CD14-positive monocyte (primary cell): ENCODE measurements around the gene ACSS1. TPM values are rescaled to one million over a fixed set of nuclear protein-coding genes. Genes with fewer than 3 reads are reported as not detected.

ENCODE experiments used
- DNase-seq, 3 donors: peaks; one replicate each; pipeline ENCODE4 v3.0.0-alpha.2; 2011 to 2022
- H2AFZ ChIP-seq: 2 replicates; pipeline ENCODE4 v1.6.0; 2012; ENCODE audit warnings: mild to moderate bottlenecking, low read depth, low read length, inconsistent platforms; ENCODE audit not compliant: insufficient read depth, poor library complexity, severe bottlenecking
- H3K27ac ChIP-seq, 2 donors: 1 replicate in 1 of 2; 2 replicates in 1 of 2; pipeline ENCODE4 v1.5.1; 2012 to 2013; ENCODE audit warnings: low read length in 2 of 2, control low read depth in 1 of 2, inconsistent platforms in 1 of 2, low read depth in 1 of 2, mild to moderate bottlenecking in 1 of 2
- H3K27me3 ChIP-seq, 2 donors: one replicate each; pipeline versions ENCODE4 v1.6.0 to v1.6.1; 2011 to 2013; ENCODE audit warnings: low read length in 2 of 2; ENCODE audit not compliant: control insufficient read depth in 2 of 2, insufficient read depth in 2 of 2
- H3K36me3 ChIP-seq, 2 donors: replicated peaks in 1 of 2; 1 replicate in 1 of 2; 2 replicates in 1 of 2; pipeline versions ENCODE4 v1.5.1 to v1.6.1; 2012 to 2013; ENCODE audit warnings: low read length in 2 of 2, control low read depth in 1 of 2, inconsistent platforms in 1 of 2, mild to moderate bottlenecking in 1 of 2; ENCODE audit not compliant: insufficient read depth in 2 of 2, control insufficient read depth in 1 of 2
- H3K4me1 ChIP-seq, 2 donors: 1 replicate in 1 of 2; 2 replicates in 1 of 2; pipeline versions ENCODE4 v1.5.1 to v1.6.1; 2012 to 2013; ENCODE audit warnings: low read length in 2 of 2, control low read depth in 1 of 2, inconsistent platforms in 1 of 2, mild to moderate bottlenecking in 1 of 2, moderate library complexity in 1 of 2; ENCODE audit not compliant: insufficient read depth in 2 of 2, control insufficient read depth in 1 of 2
- H3K4me2 ChIP-seq: replicated peaks from 2 replicates; pipeline ENCODE3; 2012; ENCODE audit warnings: low read length, moderate library complexity, mild to moderate bottlenecking; ENCODE audit not compliant: poor library complexity, severe bottlenecking; ENCODE audit errors: extremely low read depth
- H3K4me3 ChIP-seq, 3 experiments: fragments of 200-600 bp in 1 of 3; sonication (generic) in 1 of 3; replicated peaks in 1 of 3; 1 replicate in 2 of 3; 2 replicates in 1 of 3; pipeline ENCODE4 v1.5.1; 2011 to 2013; ENCODE audit warnings: low read length in 3 of 3, mild to moderate bottlenecking in 3 of 3, control low read depth in 2 of 3, low read depth in 2 of 3, inconsistent platforms in 1 of 3, moderate library complexity in 1 of 3
- H3K79me2 ChIP-seq: 2 replicates; pipeline ENCODE4 v1.6.0; 2012; ENCODE audit warnings: mild to moderate bottlenecking, control low read depth, inconsistent platforms, low read length, moderate library complexity; ENCODE audit not compliant: insufficient read depth
- H3K9ac ChIP-seq: 2 replicates; pipeline ENCODE4 v1.6.0; 2017; ENCODE audit warnings: low read length, mild to moderate bottlenecking; ENCODE audit not compliant: insufficient read depth, poor library complexity, severe bottlenecking
- H3K9me3 ChIP-seq, 2 donors: replicated peaks in 1 of 2; 1 replicate in 1 of 2; 2 replicates in 1 of 2; pipeline versions ENCODE4 v1.5.1 to v1.6.1; 2012 to 2013; ENCODE audit warnings: low read length in 2 of 2, control low read depth in 1 of 2; ENCODE audit not compliant: control insufficient read depth in 1 of 2, insufficient read depth in 1 of 2
- H4K20me1 ChIP-seq: 2 replicates; pipeline ENCODE4 v1.6.0; 2012; ENCODE audit warnings: mild to moderate bottlenecking, low read length, control low read depth, moderate library complexity; ENCODE audit not compliant: insufficient read depth
- H3K27ac Mint-ChIP-seq, 7 donors: one replicate each; pipeline ENCODE4 v1.8.0; 2020; ENCODE audit warnings: mild to moderate bottlenecking in 7 of 7, mixed read lengths in 7 of 7, moderate library complexity in 6 of 7, inconsistent platforms in 2 of 7
- H3K27me3 Mint-ChIP-seq, 3 donors: one replicate each; pipeline ENCODE4 v1.8.0; 2021 to 2022; ENCODE audit warnings: low read depth in 3 of 3, mild to moderate bottlenecking in 3 of 3, mixed read lengths in 3 of 3, moderate library complexity in 3 of 3, inconsistent platforms in 1 of 3
- H3K36me3 Mint-ChIP-seq, 2 donors: one replicate each; pipeline ENCODE4 v1.8.0; 2020; ENCODE audit warnings: mixed read lengths in 2 of 2, inconsistent platforms in 1 of 2, mild to moderate bottlenecking in 1 of 2
- H3K4me1 Mint-ChIP-seq: one replicate; pipeline ENCODE4 v1.8.0; 2020; ENCODE audit warnings: mild to moderate bottlenecking, mixed read lengths
- H3K4me3 Mint-ChIP-seq, 2 donors: one replicate each; pipeline ENCODE4 v1.8.0; 2020; ENCODE audit warnings: mild to moderate bottlenecking in 2 of 2, mixed read lengths in 2 of 2, moderate library complexity in 1 of 2
- H3K9me3 Mint-ChIP-seq, 7 donors: one replicate each; pipeline ENCODE4 v1.8.0; 2020 to 2022; ENCODE audit warnings: mixed read lengths in 7 of 7, mild to moderate bottlenecking in 6 of 7, moderate library complexity in 6 of 7, inconsistent platforms in 2 of 7
- WGBS: methylation state at CpG from one replicate; pipeline ENCODE4 v1.1.5; 2013; ENCODE audit warnings: missing lambda C conversion rate; ENCODE audit not compliant: insufficient coverage; 5-methylcytosine and 5-hydroxymethylcytosine counted together
- intact Hi-C, 2 donors: fragments of 100-400 bp; cut with micrococcal nuclease; formaldehyde crosslinking; loops; one replicate each; pipeline versions ENCODE4 v1.15.0 to v1.15.1; 2023
- polyA plus RNA-seq, 3 donors: library from polyadenylated mRNA; depleted of rRNA in 1 of 3; unstranded in 2 of 3; stranded (reverse) in 1 of 3; fragments of 300-500 nt in 2 of 3; fragments of >200 nt in 1 of 3; fragmentation: Illumina TruSeq in 2 of 3; gene quantifications; 1 replicate in 2 of 3; 2 replicates in 1 of 3; pipeline ENCODE4 v1.2.3, GENCODE V29; 2012 to 2021
- TF ChIP-seq, protein P1 (sequence below): fragments of 200-600 bp; IDR thresholded peaks from one replicate; pipeline ENCODE4 v1.8.0; 2022; ENCODE audit warnings: antibody characterized with exemption, mild to moderate bottlenecking

Gene ACSS1
- polyA plus RNA-seq, 3 donors: 26.6 to 32.0 (median 27.6) TPM

DNA sequence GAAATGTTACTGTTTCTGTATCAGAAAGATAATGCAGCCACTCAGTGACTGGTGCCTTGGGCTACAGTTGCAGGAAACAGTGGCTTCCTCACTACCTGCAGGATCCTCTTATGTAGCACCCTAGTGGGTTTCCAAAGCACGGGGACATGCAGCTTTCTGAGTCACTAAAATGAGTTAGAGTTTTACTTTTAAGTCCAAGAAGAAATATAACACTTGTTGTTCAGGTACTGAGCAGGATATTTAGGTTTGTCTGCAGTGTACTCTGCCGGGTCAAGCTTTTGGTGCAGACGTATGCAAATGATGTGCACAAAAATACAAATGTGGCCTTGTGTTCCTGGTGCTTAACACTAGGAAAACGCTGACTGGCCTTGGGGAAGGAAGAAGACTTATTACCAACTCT lies 22.0 kb downstream of the ACSS1 start:
- DNase-seq: no peak
- Histone ChIP-seq H4K20me1 (peaks cover 16% of the 10 kb centered on the region), H3K27me3 (no peaks in the 10 kb centered on the region), H3K4me3 (no peak overlapping the region), H3K9me3 (no peaks in the 10 kb centered on the region), H3K4me1 (peaks cover 14 to 15% of the 10 kb centered on the region in 2 donors), H3K79me2 (no peaks in the 10 kb centered on the region), H3K27ac (peak overlapping the region in 1 of 2 donors; percentile 50), H2AFZ (no peak overlapping the region), H3K9ac (no peak overlapping the region), H3K36me3 (peaks cover 0 to 11% of the 10 kb centered on the region in 2 donors), H3K4me2 (no peak overlapping the region)
- Mint-ChIP-seq H3K27me3 (no peaks in the 10 kb centered on the region), H3K27ac (no peak overlapping the region), H3K4me3 (no peak overlapping the region), H3K4me1 (peaks cover 25% of the 10 kb centered on the region), H3K9me3 (no peaks in the 10 kb centered on the region), H3K36me3 (peaks cover 3 to 12% of the 10 kb centered on the region in 2 donors)
- TF ChIP-seq, protein P1, sequence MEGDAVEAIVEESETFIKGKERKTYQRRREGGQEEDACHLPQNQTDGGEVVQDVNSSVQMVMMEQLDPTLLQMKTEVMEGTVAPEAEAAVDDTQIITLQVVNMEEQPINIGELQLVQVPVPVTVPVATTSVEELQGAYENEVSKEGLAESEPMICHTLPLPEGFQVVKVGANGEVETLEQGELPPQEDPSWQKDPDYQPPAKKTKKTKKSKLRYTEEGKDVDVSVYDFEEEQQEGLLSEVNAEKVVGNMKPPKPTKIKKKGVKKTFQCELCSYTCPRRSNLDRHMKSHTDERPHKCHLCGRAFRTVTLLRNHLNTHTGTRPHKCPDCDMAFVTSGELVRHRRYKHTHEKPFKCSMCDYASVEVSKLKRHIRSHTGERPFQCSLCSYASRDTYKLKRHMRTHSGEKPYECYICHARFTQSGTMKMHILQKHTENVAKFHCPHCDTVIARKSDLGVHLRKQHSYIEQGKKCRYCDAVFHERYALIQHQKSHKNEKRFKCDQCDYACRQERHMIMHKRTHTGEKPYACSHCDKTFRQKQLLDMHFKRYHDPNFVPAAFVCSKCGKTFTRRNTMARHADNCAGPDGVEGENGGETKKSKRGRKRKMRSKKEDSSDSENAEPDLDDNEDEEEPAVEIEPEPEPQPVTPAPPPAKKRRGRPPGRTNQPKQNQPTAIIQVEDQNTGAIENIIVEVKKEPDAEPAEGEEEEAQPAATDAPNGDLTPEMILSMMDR: no peak
- 0% methylated on average over 2 of the region's 4 CpGs for WGBS
- intact Hi-C loops: no loop called here

DNA sequence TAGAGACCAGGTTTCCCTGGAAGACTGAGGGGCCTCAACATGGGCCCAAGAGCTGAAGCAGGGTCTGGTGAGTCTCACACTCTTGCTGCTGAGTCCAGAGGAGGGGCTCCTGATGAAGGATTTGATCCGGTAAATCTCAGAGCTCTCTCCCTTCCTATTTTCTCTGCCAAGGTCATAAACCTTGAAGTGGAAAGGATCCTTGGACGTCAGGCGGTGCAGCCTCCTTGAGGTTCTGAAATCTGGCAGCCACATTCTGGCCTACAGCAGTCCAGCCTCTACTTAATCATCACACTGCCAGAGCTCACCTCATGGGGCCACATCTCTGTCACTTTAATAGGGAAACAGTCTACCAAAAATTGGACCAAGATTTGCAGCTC lies 24.0 kb downstream of the ACSS1 start:
- H3K4me1 Mint-ChIP-seq: peaks cover 25% of the 10 kb centered on the region
- Histone ChIP-seq H3K27ac (no peak overlapping the region), H3K79me2 (no peaks in the 10 kb centered on the region)

More for the DNA sequence above, 24.0 kb downstream of the ACSS1 start:
- no peak for DNase-seq
- Histone ChIP-seq H3K36me3 (peaks cover 10 to 23% of the 10 kb centered on the region in 2 donors), H3K4me3 (no peak overlapping the region), H3K4me2 (no peak overlapping the region), H3K9me3 (no peaks in the 10 kb centered on the region), H4K20me1 (peaks cover 15% of the 10 kb centered on the region), H3K27me3 (no peaks in the 10 kb centered on the region), H3K4me1 (peaks cover 14 to 15% of the 10 kb centered on the region in 2 donors), H2AFZ (no peak overlapping the region), H3K9ac (no peak overlapping the region)
- intact Hi-C loops: no loop called here
- Mint-ChIP-seq H3K4me3 (no peak overlapping the region), H3K36me3 (peaks cover 12 to 13% of the 10 kb centered on the region in 2 donors), H3K27ac (peak overlapping the region in 2 of 7 donors; percentile 22 to 42), H3K27me3 (no peaks in the 10 kb centered on the region), H3K9me3 (no peaks in the 10 kb centered on the region)
- TF ChIP-seq, protein P1: no peak
- 89% methylated on average over 2 of the region's 3 CpGs for WGBS
